K562 (cell line): Measurements from ENCODE around the gene VPS13D. TPM values are rescaled to one million over a fixed set of nuclear protein-coding genes. Genes with fewer than 3 reads are reported as not detected.
A peak's percentile ranks its signal among the peaks of the same experiment; 100 is the strongest.

Experiments used
- ATF3 ChIP-seq, 2 experiments: fragments of 450-650 bp in 1 of 2; sonication (generic) in 1 of 2; formaldehyde crosslinking in 1 of 2; IDR thresholded peaks in 1 of 2; conservative IDR thresholded peaks in 1 of 2; 2 replicates each; pipeline versions ENCODE4 v1.6.1 to v1.8.1; 2016 to 2023; ENCODE audit warnings: mild to moderate bottlenecking in 2 of 2, moderate library complexity in 2 of 2, inconsistent platforms in 1 of 2, missing genetic modification reagents in 1 of 2
- CBX5 ChIP-seq: IDR thresholded peaks from 2 replicates; pipeline ENCODE4 v1.6.1; 2014; ENCODE audit warnings: low read depth, borderline replicate concordance
- ETS2 ChIP-seq: IDR thresholded peaks from 2 replicates; pipeline ENCODE4 v1.6.1; 2016; ENCODE audit warnings: borderline replicate concordance, missing genetic modification characterization, mild to moderate bottlenecking, moderate library complexity, missing compliant biosample characterization; ENCODE audit not compliant: poor library complexity, severe bottlenecking
- HMBOX1 ChIP-seq: sonication (generic); IDR thresholded peaks from 2 replicates; pipeline ENCODE4 v1.6.1; 2016
- KAT7 ChIP-seq: sonication (generic); formaldehyde crosslinking; IDR thresholded peaks from 2 replicates; pipeline ENCODE4 v1.8.0; 2022; ENCODE audit warnings: missing genetic modification reagents, mild to moderate bottlenecking, borderline replicate concordance
- MCM3 ChIP-seq: fragments of 450-650 bp; IDR thresholded peaks from 2 replicates; pipeline ENCODE4 v1.6.1; 2016
- NR2C2 ChIP-seq, 2 experiments: fragments of 200-800 bp in 1 of 2; sonication (Bioruptor generic) in 1 of 2; sonication (generic) in 1 of 2; formaldehyde crosslinking in 1 of 2; IDR thresholded peaks; 2 replicates each; pipeline versions ENCODE4 v1.6.1 to v1.8.0; 2016 to 2022; ENCODE audit warnings: mild to moderate bottlenecking in 1 of 2, missing compliant biosample characterization in 1 of 2, missing genetic modification characterization in 1 of 2, missing genetic modification reagents in 1 of 2
- POLR2H ChIP-seq: IDR thresholded peaks from 2 replicates; pipeline ENCODE4 v1.6.1; 2016; ENCODE audit warnings: missing genetic modification characterization, low read depth, mild to moderate bottlenecking, control low read depth, missing compliant biosample characterization, moderate library complexity
- PRDM10 ChIP-seq: fragments of 450-650 bp; IDR thresholded peaks from 2 replicates; pipeline ENCODE4 v1.6.1; 2018; ENCODE audit not compliant: partially characterized antibody
- RCOR1 ChIP-seq, 2 experiments: IDR thresholded peaks; 2 replicates each; pipeline ENCODE4 v1.6.1; 2012; ENCODE audit warnings: low read depth in 2 of 2, low read length in 2 of 2, borderline replicate concordance in 1 of 2, improper control_type of control experiment in 1 of 2
- YBX1 ChIP-seq: fragments of 450-650 bp; IDR thresholded peaks from 2 replicates; pipeline ENCODE4 v1.7.1; 2016; ENCODE audit warnings: mild to moderate bottlenecking
- polyA plus RNA-seq, 8 experiments: library from polyadenylated mRNA; depleted of rRNA in 4 of 8; stranded (reverse) in 5 of 8; unstranded in 3 of 8; fragments of >200 nt; fragmentation: Nextera tagmentation in 2 of 8; fragmentation: Illumina TruSeq in 1 of 8; extraction: Ambion mirVana in 2 of 8; extraction: Trizol in 1 of 8; gene quantifications; 2 replicates each; pipeline versions ENCODE4 v1.2.1 to v1.2.3, GENCODE V29; 2011 to 2014; ENCODE audit warnings: inconsistent platforms in 1 of 8, missing spikeins in 1 of 8
- total RNA-seq, 7 experiments: library from RNA; depleted of rRNA in 6 of 7; stranded (reverse); fragments of >200 nt in 6 of 7; fragmentation: Illumina TruSeq in 2 of 7; extraction: Trizol in 2 of 7; gene quantifications; 2 replicates each; pipeline versions ENCODE4 v1.2.1 to v1.2.3, GENCODE V29; 2011 to 2021; ENCODE audit warnings: low replicate concordance in 1 of 7
- TF ChIP-seq, protein P1 (sequence below): fragments of 250-450 bp; sonication (Bioruptor Pico); IDR thresholded peaks from 2 replicates; pipeline ENCODE4 v1.4.0; 2020; ENCODE audit warnings: mild to moderate bottlenecking, moderate library complexity

The VPS13D gene
- total and polyA plus RNA-seq, 9 of the 15 experiments (the other 6 are each of a cell fraction or from before 2014, with no cell fraction given), result 6.1 to 51.5 (median 38.5) TPM

DNA sequence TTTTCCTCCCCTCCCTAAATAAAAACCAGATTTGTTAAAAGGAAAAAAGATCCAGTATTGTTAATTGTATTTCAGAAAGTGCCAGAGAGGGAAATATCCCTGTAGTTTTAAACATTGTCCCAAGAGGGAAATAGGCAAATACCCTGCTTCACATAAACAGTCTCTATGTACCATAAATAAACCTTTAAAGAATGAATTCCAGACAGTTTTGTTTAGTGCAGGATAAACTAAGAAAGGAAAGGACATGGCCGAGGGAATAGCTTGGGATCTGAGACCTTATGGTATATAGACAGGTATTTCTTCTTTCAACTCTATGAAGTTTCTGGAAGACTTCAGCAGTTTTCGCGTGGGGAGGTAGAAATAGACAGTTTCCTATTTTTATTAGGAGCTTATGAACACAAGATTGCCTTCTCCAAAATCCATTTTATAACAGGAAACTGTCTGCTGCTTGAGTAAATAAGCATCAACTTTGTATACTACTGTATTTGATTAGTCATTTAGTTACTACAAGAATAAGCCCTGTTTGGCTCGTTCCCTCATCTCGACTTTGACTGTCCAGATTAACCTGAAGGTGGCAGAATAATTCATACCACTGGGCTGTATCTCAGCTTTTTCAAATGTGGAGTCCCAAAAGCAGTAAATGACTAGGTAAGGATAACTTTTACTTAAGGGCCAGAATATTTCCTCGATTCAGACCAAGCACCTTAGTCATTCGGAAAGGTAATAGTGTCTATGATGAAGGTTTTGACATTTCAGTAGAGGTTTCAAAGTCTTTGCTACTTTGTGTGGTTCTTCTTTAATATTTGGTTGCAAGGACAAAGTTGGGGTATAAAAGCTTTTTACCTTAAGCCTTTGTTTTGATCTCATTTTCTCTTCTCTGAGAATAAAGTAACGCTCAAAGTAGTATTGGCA is 177.5 kb downstream of the VPS13D start (continued):
- TF ChIP-seq PRDM10 (peak; percentile 24), HMBOX1 (peak; percentile 95), MCM3 (no peak), KAT7 (CRISPR knock-in tag) (0 out of 2 replicates have a peak, but pooled peaks have one; percentile 42), NR2C2 (CRISPR knock-in tag; IDR thresholded peaks at IDR 0.05) (no peak), NR2C2 (tag; IDR thresholded peaks at IDR 0.05) (no peak), ETS2 (no peak), CBX5 (no peak), RCOR1 (IDR thresholded peaks at IDR 0.05; ENCODE audit: borderline replicate concordance in 1 of 2, low read depth in 2 of 2, low read length in 2 of 2) (peak in 1 of 2 experiments; percentile 52; a peak in 1 of 4 replicates), POLR2H (0 out of 2 replicates have a peak, but pooled peaks have one; percentile 40), YBX1 (no peak), ATF3 (IDR thresholded peaks at IDR 0.05) (no peak), ATF3 (CRISPR knock-in tag; conservative IDR thresholded peaks at IDR 0.05) (no peak)
- TF ChIP-seq, protein P1, sequence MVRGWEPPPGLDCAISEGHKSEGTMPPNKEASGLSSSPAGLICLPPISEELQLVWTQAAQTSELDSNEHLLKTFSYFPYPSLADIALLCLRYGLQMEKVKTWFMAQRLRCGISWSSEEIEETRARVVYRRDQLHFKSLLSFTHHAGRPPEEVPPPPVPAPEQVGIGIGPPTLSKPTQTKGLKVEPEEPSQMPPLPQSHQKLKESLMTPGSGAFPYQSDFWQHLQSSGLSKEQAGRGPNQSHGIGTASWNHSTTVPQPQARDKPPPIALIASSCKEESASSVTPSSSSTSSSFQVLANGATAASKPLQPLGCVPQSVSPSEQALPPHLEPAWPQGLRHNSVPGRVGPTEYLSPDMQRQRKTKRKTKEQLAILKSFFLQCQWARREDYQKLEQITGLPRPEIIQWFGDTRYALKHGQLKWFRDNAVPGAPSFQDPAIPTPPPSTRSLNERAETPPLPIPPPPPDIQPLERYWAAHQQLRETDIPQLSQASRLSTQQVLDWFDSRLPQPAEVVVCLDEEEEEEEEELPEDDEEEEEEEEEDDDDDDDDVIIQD (CRISPR knock-in tag), result no peak
